T-helper 2 cell (primary cell): ENCODE measurements around the gene PHF12.
A peak's percentile ranks its signal among the peaks of the same experiment; 100 is the strongest.

Source experiments
- DNase-seq, 5 experiments: peaks; one replicate each; pipeline versions ENCODE4 v3.0.0 to v3.0.0-alpha.2; 2012 to 2022
- total RNA-seq, 2 donors: gene quantifications; one replicate each; lab custom pipeline; 2026; lab: John Stamatoyannopoulos, UW

Gene PHF12
- total RNA-seq = 89.0 to 205 reads per million in 2 donors

DNA sequence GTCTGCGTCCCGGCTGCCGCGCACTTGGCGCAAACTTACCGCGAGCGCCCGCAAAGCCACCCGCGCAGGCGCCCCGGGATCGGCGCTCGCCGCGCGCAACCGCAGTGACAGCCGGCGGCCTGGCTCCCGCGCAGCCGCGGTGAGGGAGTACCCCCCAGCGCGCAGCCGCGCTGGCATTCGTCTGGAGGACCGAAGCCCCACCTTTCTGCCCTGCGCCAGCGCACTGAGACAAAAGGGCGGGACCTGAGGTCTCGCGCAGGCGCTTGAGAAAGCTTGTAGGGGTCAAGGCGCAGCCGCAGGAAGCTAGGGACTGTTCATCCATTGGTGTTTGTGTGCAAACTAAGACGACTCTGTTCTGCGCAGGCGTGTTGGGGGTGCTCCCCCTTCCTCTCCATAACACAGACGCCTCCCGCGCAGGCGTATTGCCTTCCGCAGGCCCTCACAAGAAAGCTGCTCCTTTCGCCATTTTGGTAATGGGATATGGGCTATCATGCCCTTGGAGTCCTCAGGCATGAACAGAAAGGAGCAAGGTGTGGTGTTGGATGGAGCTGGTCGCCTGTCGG, at the start of gene PHF12:
PHF12 (minus strand) TSS at position 91 of the 563 bp plus-strand sequence. CDS start 558 bp downstream, outside the sequence.
- DNase-seq = peak; percentile 98 to 100 (median 100)

DNA sequence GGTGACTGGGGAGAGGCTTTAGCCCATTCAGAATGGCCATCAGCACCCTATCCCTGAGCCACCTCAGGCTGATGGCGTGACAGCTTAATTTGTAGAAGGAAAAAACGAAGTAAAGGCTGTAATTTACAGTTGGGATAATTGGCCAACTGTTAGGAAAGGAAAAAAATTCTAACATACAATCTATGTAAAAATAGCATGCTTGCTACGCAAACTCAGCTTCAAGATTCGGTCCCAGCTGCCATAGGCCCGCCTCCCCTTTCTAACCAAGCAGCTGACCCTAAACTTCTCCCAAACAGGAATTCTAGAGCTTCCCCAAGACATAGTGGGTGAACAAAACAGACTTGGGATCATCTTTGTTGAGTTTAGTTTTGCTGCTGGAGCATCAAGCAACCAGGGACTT, 49.7 kb upstream of the PHF12 start:
- DNase-seq = no peak

DNA sequence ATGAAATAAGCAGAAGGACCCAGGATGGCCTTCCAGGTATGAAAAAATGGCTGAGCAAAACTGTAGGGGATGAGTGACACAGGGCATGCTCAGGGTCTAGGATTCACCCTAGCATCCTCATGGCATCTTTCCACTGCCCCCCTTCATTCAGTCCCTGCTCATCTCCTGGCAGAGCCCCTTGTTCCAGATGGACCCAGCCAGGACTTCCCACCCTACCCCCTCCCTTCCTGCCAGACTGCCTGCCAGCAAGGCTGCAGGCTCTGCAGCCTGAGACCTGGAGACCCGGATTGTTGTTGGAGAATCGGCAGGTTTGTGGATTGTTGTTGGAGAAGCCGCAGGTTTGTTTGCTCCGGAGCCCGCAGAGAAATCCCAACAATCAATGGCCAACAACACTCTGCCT, 47.9 kb upstream of the PHF12 start:
- no peak for DNase-seq

DNA sequence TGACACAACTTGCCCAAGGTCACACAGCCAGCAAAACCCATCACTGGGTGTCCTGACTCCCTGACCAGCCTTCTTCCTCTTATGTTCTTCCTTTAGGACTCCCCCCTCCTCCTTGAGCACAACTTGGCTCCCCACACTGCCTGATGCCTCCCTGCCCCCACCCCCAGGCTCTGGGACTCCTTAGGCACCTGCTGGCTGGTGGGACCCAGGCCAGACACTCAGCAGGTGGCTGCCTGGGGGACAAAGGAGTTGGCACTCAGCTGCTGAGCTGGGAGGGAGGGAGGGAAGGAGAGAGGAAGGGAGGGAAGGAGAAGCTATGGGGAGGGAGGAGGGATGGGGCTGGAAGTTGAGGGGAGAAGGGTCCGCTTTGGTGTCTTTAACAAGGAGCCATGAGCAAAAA, 46.5 kb upstream of the PHF12 start:
- no peak for DNase-seq

DNA sequence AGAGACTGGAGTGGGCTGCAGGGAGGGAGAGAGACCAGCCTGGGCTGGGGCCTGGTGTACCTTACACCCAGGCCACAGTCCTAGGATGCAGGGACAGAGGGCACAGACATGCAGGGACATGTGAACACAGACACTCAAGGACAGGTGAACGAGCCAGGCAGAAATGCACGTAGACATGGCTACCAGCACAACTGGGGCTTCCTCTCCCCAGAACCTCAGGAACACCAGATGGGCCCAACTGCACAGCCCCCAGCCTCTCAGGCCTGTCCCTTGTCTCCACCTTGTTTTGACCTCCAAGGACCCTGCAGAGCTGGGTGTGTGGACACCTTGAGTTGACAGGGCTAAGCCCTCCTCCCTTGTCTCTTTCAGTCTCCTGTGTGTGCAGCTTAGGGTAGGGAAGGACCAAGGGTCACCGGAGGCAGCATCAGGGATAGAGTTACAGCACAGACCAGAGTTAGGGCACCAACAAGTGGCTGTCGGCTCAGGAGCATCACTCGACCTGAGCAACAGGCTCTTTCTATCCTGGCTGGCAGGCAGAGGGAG, 45.3 kb upstream of the PHF12 start:
- no peak for DNase-seq

DNA sequence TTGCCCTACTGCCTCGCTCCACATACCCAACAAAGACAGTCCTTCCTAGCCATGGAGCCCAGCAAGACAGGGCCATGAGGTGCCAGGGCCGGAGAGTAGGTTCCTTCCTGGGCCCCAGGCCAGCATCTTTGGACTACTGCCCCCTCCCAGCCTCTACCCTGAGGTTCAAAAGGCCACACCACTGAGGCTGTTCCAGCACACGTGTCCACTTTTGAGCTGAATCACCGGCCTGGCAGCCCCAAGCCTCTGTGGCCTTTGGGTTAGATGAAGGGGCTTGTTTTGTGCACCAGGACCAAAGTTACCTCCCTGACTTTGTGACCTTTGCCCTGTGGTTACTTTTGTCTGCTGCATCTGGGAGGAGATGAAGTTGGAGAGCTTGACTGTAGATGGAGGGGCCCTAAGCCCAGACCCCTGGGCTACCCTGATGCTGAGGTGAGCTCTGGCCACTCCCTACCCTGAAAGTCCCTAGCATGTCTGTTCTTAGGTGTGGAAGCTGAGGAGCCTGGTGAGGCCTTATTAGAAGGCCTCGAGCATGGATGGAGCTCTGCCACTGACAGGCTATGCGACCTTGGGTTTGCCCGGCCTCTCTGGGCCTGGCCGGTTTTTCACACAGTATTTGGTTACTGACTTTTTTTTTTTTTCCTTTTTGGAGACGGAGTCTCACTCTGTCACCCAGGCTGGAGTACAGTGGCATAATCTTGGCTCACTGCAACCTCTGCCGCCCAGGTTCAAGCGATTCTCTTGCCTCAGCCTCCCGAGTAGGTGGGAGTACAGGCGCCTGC, 42.5 kb upstream of the PHF12 start:
- no peak for DNase-seq

DNA sequence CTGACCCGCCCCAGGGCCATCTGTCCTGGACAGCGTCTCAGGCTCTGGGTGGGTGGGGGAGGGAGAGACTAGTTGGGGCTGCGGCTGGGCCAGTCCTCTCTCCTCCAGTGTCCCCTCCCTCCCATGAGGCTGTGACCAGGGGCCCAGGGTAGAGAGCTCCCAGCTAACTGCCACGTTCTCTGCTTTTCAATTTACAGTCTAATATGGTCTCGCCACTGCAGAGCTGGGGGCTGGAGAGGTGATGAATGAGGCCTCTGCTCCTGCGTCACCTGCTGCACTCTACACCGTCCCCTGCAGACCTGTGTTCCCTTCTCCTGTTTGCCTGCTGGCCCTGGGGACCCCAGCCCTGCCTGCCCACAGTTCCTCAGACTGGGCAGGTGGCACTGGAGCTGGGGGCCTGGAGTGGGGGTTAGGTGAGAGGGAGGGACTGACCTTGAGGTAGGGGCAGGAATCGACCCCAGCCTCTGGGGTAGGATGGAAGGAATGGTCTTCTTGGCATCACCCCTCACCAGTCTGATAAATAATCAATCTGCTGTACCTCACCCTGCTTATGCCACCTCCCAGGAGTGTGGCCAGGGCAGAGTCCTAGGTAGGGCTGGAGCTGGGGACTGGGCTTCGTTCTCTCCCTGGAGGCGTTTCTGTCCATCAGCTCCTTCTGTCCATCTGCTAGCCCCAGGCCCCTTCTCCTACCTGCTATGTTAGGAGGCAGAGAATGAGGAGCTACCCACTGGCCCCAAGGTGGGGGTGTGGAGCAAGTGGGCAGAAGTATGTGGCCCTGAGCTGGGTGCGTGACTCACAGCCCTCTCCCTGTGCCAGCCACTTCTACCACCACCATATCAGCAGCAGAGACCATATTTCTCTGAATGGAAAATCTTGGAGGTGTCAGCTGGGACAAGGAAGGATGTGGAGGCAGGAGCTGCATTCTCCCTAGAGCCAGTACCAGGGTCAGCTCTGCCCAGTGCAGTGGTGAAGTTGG, 41.6 kb upstream of the PHF12 start:
- DNase-seq = no peak

DNA sequence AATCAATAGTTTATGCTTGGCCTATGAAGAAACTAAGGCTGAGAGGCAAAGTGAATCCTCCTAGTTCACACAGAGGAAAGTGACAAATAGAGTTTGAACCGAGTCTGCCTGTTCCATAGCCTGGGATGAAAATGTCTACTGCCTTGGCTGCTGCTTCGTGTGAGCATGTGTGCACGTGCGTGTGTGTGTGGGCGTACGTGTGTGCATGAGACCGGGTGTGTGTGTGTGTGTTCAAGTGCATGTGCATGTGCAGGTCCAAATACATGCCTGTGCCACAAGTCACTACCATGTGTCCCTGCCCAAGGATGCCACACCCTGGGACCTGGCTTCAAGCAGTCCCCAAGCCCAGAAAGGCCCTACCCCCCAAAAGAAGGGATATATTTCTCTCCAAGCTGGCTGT, 40.9 kb upstream of the PHF12 start:
- no peak for DNase-seq

DNA sequence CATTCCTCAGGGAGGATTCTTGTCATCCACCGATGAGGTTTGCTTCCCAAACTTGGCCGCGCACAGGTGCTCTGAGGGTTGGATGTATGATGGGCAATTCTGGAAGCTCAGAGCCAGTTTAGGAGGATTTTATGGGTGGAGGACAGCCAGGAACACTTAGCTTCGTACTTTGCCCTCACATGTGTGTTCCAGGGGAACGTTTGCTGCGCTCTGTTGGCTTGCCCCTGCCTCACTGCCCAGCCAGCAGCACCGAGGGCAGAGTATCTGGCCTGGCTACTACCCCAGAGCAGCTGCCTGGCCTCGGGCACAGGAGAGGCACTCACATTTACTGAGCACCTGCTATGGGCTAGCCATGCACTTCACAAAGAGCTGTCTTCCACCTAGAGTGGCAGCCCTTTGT, 40.5 kb upstream of the PHF12 start:
- no peak for DNase-seq

DNA sequence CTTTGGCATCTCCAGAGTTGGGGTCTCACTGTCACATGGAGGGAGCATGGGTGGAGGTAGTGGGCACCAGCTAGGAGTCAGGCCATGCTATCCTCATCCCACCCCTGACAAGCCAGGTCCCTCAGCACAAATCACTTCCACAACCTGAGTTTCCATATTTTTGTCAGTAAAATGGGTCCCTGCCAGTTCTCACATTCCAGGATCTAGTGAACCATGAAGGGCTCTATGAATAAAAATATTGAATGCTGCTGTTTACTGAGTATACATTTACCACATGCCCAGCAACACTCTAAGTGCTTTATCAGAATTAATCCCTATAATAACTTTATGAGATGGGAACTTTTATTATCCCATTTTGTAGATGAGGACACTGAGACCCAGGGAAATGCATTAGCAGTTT, 37.7 kb upstream of the PHF12 start:
- no peak for DNase-seq

DNA sequence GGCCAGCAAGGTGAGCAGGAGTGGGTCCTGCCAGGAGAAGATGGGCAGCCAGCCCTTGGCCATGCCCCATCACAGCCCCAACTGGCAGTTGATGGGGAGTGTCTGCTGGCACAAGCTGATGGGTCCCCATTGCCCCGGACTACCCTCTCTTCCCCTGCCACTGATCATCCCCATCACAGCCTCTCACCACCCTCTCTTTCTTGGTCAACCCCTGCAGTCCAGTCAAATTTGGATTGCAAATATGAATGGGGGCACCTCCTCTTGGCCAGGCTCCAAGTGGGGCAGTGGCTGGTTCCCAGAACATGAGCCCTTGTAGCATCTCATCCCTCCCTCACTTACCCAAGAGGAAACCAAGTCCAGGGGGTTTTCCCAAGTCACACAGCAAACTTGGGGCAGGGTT, 37.2 kb upstream of the PHF12 start:
- DNase-seq = no peak

DNA sequence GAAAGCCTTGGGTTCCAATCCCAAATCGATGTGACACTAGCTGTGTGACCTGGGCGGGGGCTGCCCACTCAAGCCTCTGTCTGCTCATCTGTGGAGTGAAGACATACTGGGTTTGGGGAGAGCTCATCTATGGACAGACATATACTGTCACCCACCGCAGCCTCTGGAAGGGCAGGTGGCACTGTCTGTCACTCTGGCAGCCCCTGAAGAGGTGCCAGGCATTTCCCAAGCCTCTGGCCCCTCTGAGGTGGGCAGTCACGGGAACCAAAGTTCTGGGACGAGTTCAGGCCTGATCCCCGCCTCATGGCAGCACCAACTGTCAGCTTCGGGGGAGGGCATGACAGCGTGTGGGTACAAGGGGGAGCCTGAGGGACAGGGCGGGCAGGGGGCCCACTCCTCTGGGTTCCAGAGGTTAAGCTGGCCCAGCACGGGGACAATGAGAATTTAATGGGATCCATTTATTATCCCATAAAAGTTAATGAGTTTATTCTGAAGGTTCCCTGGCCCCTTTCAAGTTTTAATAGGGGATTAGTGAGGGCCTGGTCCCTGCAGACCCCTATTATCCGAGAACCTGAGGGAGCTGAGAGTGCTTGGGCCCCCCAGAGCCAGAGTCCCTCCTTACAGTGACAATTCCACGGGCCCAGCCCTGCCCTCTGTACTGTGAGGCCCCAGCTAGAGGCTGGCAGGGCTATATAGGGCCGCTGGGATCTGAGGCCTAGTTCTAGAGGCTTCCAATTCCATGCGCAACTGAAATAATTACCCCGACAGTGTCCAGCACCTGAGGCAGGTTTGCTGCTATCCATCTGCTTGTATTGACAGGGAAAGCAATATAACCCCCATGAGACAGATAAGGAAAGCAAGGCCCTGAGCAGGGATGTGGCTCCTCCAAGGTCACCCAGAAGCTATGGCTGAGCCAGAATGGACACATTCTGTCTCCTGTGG, 35.7 kb upstream of the PHF12 start:
- no peak for DNase-seq

DNA sequence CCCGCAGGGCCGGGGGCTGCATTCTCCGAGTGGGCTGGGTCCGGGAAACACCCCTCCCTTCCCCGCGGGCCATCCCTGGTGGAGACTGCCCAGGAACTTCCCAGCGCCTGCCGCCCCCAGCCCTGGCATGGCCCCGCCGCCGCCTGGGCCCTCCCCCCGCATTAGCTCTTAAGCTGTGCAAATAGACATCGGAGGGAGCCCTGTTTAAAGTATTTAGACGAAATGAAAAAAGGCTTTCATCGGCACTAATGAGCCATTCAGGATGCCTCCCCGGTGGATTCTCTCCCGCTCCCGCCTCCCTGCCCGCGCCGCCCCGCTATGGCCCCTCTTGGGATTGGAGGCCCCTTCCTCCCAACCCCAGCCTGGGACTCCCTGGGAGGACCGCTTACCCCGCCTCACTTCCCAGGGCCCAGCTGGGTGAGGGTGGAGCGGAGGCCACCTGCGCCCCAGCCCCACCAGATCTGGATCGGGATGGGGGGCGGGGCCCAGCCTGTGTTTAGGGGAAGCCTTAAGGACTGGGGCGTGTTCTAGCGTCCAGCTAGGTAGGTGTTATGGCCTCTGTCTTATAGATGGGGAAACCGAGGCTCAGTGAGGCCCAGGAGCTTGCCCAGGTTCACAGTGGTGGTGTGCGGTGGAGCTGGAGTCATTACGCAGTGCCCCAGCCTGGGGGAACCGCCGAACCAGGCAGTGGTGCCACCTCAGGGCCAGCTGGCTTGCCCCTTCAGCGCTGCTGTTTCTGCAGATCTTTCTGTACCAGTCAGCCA, 34.8 kb upstream of the PHF12 start:
- DNase-seq = no peak

DNA sequence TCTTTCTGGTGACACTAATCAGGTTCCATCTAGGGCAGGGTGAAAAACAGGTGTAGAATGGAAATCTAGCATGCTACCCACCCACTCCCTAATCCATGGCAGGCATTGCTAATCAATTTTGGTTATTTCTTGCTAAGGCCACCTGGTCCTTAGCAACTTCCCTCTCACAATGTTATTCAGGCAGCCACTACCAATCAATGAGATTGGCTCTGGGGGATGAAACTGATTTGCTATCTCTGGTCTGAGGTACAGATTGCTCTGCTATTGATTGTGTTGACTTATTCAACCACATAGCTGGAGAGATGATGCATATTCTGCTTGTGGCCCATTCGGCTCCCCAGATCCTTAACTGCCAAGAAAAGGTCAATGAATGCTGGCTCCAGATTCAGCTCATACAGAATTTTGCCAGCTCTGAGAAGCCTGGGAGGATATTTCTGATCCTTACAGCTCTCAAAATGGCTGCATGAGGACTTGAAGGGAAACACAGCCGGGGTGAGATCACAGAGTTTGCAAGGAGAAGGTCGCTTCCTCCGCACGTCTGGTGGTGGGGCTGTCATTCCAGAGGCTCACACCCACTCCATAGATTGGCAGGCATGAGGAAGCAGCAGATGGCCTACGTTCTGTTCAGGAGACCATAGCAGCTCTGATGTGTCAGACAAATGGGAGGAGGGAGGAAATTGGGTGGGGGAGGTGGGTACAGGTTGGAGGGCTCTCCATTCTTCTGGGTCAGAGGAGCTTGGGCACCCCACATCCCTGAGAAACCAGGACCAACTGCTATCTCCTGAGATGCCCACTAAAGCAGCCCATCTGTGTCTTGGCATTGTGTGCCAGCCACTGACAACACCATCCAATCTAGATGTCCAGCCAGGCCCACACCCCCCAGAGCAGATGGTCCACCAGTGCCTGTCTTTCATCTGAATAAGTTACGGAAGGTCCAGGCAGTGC, 32.2 kb upstream of the PHF12 start:
- DNase-seq = peak in 1 of 5 experiments; percentile 12

DNA sequence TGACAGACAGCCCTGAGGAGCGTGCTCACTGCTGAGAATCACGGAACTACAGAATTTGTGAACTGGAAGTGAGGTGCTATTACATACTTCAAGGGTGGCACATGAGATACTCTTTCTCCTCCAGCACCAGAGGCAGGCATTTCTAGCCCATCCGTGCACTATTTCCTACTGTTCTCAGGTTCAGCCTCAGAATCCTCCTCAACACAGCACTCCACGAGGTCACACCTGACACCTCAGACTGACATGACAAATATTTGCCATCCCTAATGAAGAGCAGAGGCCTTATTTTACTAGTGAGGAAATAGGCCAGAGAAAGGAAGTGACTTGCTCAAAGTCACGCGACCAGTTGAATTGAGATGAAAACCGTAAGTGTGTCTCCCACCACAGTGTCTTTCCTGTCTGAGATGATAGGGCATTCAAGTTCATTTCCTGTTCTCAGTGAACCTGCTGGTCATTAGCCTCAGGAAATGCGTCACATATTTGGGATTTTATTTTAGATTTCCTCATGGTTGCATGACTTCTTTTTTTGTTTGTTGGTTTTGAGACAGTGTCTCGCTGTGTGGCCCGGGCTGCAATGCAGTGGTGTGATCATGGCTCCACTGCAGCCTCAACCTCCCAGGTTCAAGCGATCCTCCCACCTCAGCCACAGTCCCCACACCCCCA, 30.9 kb upstream of the PHF12 start:
- DNase-seq = peak in 3 of 5 experiments; percentile 14 to 90 (median 89)

DNA sequence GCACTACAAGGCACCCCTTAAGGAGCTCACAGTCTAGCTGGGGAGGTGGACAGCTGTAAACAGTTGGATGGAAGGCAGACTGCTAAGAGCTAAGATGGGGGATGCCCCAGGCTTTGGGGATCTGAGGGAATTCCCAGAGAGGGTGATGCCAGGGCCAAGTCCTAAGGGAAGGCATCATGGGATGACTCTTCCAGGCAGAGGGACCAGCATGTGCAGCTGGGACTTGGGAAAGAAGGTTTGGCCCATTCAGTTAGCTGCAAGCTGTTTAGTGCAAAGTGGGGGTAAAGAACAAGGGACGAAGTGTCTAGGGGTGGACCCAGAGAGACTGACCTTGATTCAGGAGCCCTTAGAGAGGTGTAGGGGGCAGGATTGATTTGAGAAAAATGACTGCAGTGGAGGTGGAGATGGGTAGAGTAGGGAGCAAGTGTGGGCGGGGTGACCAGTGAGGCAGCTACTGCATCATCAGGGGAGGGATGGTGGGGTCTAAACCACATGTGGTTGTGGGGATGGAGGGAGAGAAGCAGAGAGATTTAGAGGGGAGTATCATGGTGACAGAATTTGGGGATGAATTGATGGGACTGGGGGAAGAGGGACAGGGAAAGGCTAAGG, 27.1 kb upstream of the PHF12 start:
- DNase-seq = no peak

DNA sequence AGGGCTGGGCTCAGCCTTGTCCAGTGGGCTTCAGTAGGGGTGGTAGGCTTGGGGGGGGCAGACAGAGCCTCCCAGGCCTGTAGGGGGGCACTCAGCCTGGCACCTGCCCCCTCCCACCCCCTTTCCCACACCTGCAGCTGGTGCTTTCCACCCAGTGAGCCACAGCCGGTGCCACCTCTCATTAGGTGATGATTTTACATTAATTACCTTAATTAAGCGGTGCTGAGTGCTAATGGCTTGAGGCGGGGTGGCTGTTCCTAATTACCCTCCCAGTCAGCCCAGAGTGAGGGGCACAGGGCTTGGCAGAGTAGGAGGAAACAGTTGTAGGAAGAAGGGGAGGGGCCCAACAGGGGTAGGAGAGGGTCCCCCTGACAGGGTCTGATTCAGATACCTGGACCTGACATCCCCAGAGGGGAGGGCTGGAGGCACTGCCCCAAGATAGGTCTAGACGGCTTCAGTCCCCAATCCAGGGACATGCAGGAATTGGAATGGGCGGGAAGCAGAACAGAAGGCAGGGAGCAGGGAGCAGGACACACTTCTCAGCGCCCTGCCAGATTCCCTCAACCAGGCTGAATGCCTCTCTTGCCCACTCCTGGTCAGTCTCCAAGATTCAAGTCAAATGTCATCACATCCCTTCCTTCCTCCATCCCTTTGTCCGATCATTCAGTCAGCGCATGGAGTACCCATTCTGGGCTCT, 26.5 kb upstream of the PHF12 start:
- no peak for DNase-seq

DNA sequence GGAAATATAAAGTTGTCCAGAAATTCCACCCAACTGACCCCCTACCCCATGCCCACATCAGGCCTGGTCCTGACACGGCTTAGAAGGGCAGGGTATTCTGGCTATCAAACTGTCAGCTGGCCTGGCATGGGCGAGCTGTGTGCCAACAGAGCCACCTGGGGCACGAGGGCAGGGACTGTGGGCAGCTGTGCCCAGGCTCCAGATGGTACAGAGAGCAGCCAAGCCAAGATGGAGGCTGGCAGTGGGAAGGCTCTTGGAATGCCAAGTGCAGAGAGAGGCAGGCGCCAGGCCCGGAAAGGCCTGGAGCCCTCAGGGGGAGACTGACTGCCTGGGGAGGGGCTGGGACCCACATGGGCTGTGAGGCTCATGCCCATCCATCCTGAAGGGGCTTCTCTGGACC, 24.3 kb upstream of the PHF12 start:
- DNase-seq = no peak
